ENCODE data around the gene PROCA1. TPM values are rescaled to one million over a fixed set of nuclear protein-coding genes. Genes with fewer than 3 reads are reported as not detected.
"Not testable (repeated sequence)": the region's sequence is repeated elsewhere in the genome, so short reads cannot be mapped to it uniquely, and the experiment has no call there.

Gene PROCA1
- total RNA-seq, 2 donors from 2014 or later, result 4.4 to 12.4 TPM

GRCh38 chr17:28723836-28724499 is 12.3 kb upstream of the PROCA1 start:
- peak overlapping the region; percentile 100 for H3K4me3 Mint-ChIP-seq
- not testable (repeated sequence) for H3K9me3 Mint-ChIP-seq; ATAC-seq (replicated peaks); H3K27me3 Mint-ChIP-seq
- peaks cover 83% of the 10 kb centered on the region for H3K36me3 Mint-ChIP-seq (ENCODE audit: low read depth)
- peak overlapping the region; percentile 67 for H3K27ac Mint-ChIP-seq
- peaks cover 24% of the 10 kb centered on the region for H3K4me1 Mint-ChIP-seq

- Mint-ChIP-seq H3K9me3 (no peaks in the 10 kb centered on the region), H3K27me3 (no peaks in the 10 kb centered on the region), H3K36me3 (ENCODE audit: low read depth) (peaks cover 81% of the 10 kb centered on the region), H3K27ac (peak overlapping the region; percentile 40), H3K4me3 (peak overlapping the region; percentile 100), H3K4me1 (peaks cover 26% of the 10 kb centered on the region)
- no peak for ATAC-seq (replicated peaks)
These were observed 11.6 kb upstream of the PROCA1 start for GRCh38 chr17:28723159-28723835.

GRCh38 chr17:28722417-28723158 is 10.9 kb upstream of the PROCA1 start:
- Mint-ChIP-seq H3K36me3 (ENCODE audit: low read depth) (peaks cover 74% of the 10 kb centered on the region), H3K27ac (peak overlapping the region; percentile 99), H3K4me1 (peaks cover 30% of the 10 kb centered on the region), H3K27me3 (no peaks in the 10 kb centered on the region), H3K4me3 (peak overlapping the region; percentile 100), H3K9me3 (no peaks in the 10 kb centered on the region)
- no peak for ATAC-seq (replicated peaks)

- H3K27me3 Mint-ChIP-seq; ATAC-seq (replicated peaks); H3K9me3 Mint-ChIP-seq: not testable (repeated sequence)
- Mint-ChIP-seq H3K36me3 (ENCODE audit: low read depth) (peaks cover 65% of the 10 kb centered on the region), H3K4me3 (peak overlapping the region; percentile 100), H3K4me1 (peaks cover 30% of the 10 kb centered on the region), H3K27ac (peak overlapping the region; percentile 99)
These were observed 9.3 kb upstream of the PROCA1 start for GRCh38 chr17:28720997-28721329.

GRCh38 chr17:28720247-28720996 is 8.7 kb upstream of the PROCA1 start:
- H3K27ac Mint-ChIP-seq, result peak overlapping the region; percentile 99
- peak; percentile 7 for ATAC-seq (replicated peaks)
- H3K9me3 Mint-ChIP-seq, result no peaks in the 10 kb centered on the region
- H3K4me1 Mint-ChIP-seq, result peaks cover 30% of the 10 kb centered on the region
- H3K27me3 Mint-ChIP-seq, result peaks cover 3% of the 10 kb centered on the region
- peaks cover 61% of the 10 kb centered on the region for H3K36me3 Mint-ChIP-seq (ENCODE audit: low read depth)
- peak overlapping the region; percentile 100 for H3K4me3 Mint-ChIP-seq

GRCh38 chr17:28719021-28719433 is 7.3 kb upstream of the PROCA1 start:
- Mint-ChIP-seq H3K4me3 (peak overlapping the region; percentile 100), H3K27ac (peak overlapping the region; percentile 99), H3K27me3 (peaks cover 7% of the 10 kb centered on the region), H3K9me3 (no peaks in the 10 kb centered on the region), H3K36me3 (ENCODE audit: low read depth) (peaks cover 47% of the 10 kb centered on the region), H3K4me1 (peaks cover 22% of the 10 kb centered on the region)
- ATAC-seq (replicated peaks), result peak; percentile 0

GRCh38 chr17:28718333-28719020 is 6.8 kb upstream of the PROCA1 start:
- Mint-ChIP-seq H3K9me3 (no peaks in the 10 kb centered on the region), H3K4me1 (peaks cover 18% of the 10 kb centered on the region), H3K27me3 (peaks cover 7% of the 10 kb centered on the region), H3K27ac (no peak overlapping the region), H3K4me3 (peak overlapping the region; percentile 100), H3K36me3 (ENCODE audit: low read depth) (peaks cover 41% of the 10 kb centered on the region)
- ATAC-seq (replicated peaks), result no peak

GRCh38 chr17:28717578-28718332 is 6.1 kb upstream of the PROCA1 start, which contains the start of gene RAB34:
Gene RAB34, minus strand, starts transcription at chr17:28717868. Its CDS starts 602 bp downstream, at chr17:28717266.
- H3K4me1 Mint-ChIP-seq, result peaks cover 13% of the 10 kb centered on the region
- ATAC-seq (replicated peaks), result no peak
- peaks cover 7% of the 10 kb centered on the region for H3K27me3 Mint-ChIP-seq
- H3K9me3 Mint-ChIP-seq, result no peaks in the 10 kb centered on the region
- H3K4me3 Mint-ChIP-seq, result peak within 1 kb of the TSS; percentile 100
- peaks cover 34% of the 10 kb centered on the region for H3K36me3 Mint-ChIP-seq (ENCODE audit: low read depth)
- no peak within 1 kb of the TSS for H3K27ac Mint-ChIP-seq

GRCh38 chr17:28716740-28717577 is 5.3 kb upstream of the PROCA1 start:
- no peak for ATAC-seq (replicated peaks)
- Mint-ChIP-seq H3K27me3 (peaks cover 7% of the 10 kb centered on the region), H3K9me3 (no peaks in the 10 kb centered on the region), H3K4me3 (no peak overlapping the region), H3K27ac (no peak overlapping the region), H3K4me1 (peaks cover 18% of the 10 kb centered on the region), H3K36me3 (ENCODE audit: low read depth) (peaks cover 26% of the 10 kb centered on the region)

- Mint-ChIP-seq H3K36me3 (ENCODE audit: low read depth) (peaks cover 9% of the 10 kb centered on the region), H3K4me1 (peaks cover 18% of the 10 kb centered on the region), H3K27me3 (peaks cover 7% of the 10 kb centered on the region), H3K27ac (no peak overlapping the region), H3K9me3 (no peaks in the 10 kb centered on the region), H3K4me3 (no peak overlapping the region)
- no peak for ATAC-seq (replicated peaks)
These were observed 3.5 kb upstream of the PROCA1 start for GRCh38 chr17:28715217-28715616.

- Mint-ChIP-seq H3K4me3 (no peak overlapping the region), H3K9me3 (no peaks in the 10 kb centered on the region), H3K27me3 (peaks cover 7% of the 10 kb centered on the region), H3K4me1 (peaks cover 15% of the 10 kb centered on the region), H3K27ac (peak overlapping the region; percentile 52), H3K36me3 (ENCODE audit: low read depth) (no peaks in the 10 kb centered on the region)
- ATAC-seq (replicated peaks), result no peak
These were observed 2.6 kb upstream of the PROCA1 start for GRCh38 chr17:28714281-28714680.

- Mint-ChIP-seq H3K36me3 (ENCODE audit: low read depth) (no peaks in the 10 kb centered on the region), H3K27ac (peak overlapping the region; percentile 74), H3K27me3 (peaks cover 7% of the 10 kb centered on the region), H3K4me3 (peak overlapping the region; percentile 91), H3K9me3 (no peaks in the 10 kb centered on the region), H3K4me1 (peaks cover 5% of the 10 kb centered on the region)
- ATAC-seq (replicated peaks), result no peak
These were observed 1.2 kb upstream of the PROCA1 start for GRCh38 chr17:28712705-28713415.
